PC-9 (cell line): ENCODE measurements around the gene VWA3B. TPM values are rescaled to one million over a fixed set of nuclear protein-coding genes. Genes with fewer than 3 reads are reported as not detected.

ENCODE experiments used
- BruUV-seq: library from RNA; stranded (reverse); fragments of 400-500 nt; replicated peaks from 2 replicates; lab custom pipeline; 2021; lab: Mats Ljungman, UMichigan
- CTCF ChIA-PET: fragments of 300-600 bp; sonication (Branson Sonifier 250); formaldehyde crosslinking; loops from one replicate; lab custom pipeline; 2022; ENCODE audit warnings: antibody characterized with exemption; lab: Charles Lee
- POLR2A ChIA-PET: fragments of 300-600 bp; sonication (Branson Sonifier 250); formaldehyde crosslinking; loops from one replicate; lab custom pipeline; 2022; ENCODE audit warnings: antibody characterized with exemption; ENCODE audit not compliant: unreplicated experiment; lab: Charles Lee
- DNase-seq, 2 experiments: peaks; one replicate each; pipeline versions ENCODE4 v3.0.0 to v3.0.0-alpha.2; 2015 to 2022; ENCODE audit warnings: mixed read lengths in 1 of 2
- H2AFZ ChIP-seq: fragments of 200-600 bp; sonication (generic); 2 replicates; pipeline ENCODE4 v1.8.1; 2017; ENCODE audit warnings: antibody characterized with exemption
- H3F3A ChIP-seq: fragments of 200-600 bp; sonication (generic); 2 replicates; pipeline ENCODE4 v1.8.1; 2017; ENCODE audit warnings: antibody characterized with exemption, mild to moderate bottlenecking, low read depth; ENCODE audit not compliant: insufficient read depth
- H3K27ac ChIP-seq: fragments of 200-600 bp; sonication (generic); 2 replicates; pipeline ENCODE4 v1.6.1; 2016; ENCODE audit warnings: mixed run types
- H3K27me3 ChIP-seq: fragments of 200-600 bp; sonication (generic); 2 replicates; pipeline ENCODE4 v1.6.1; 2016; ENCODE audit warnings: low read depth, mixed run types; ENCODE audit not compliant: insufficient read depth
- H3K36me3 ChIP-seq: fragments of 200-600 bp; sonication (generic); 2 replicates; pipeline ENCODE4 v1.6.1; 2016; ENCODE audit warnings: low read depth, mixed run types
- H3K4me1 ChIP-seq: fragments of 200-600 bp; sonication (generic); replicated peaks from 2 replicates; pipeline ENCODE4 v1.6.1; 2016; ENCODE audit warnings: mixed run types; ENCODE audit not compliant: insufficient read depth
- H3K4me2 ChIP-seq: fragments of 200-600 bp; sonication (generic); 2 replicates; pipeline ENCODE4 v1.6.1; 2017; ENCODE audit warnings: mixed run types
- H3K4me3 ChIP-seq: fragments of 200-600 bp; sonication (generic); 2 replicates; pipeline ENCODE4 v1.6.1; 2016; ENCODE audit warnings: mixed run types
- H3K79me2 ChIP-seq: fragments of 200-600 bp; sonication (generic); 2 replicates; pipeline ENCODE4 v1.6.1; 2017; ENCODE audit warnings: low read depth, mixed run types
- H3K9me2 ChIP-seq: fragments of 200-600 bp; sonication (generic); 2 replicates; pipeline ENCODE4 v1.8.1; 2017; ENCODE audit warnings: mild to moderate bottlenecking; ENCODE audit not compliant: insufficient read depth
- H3K9me3 ChIP-seq: fragments of 200-600 bp; sonication (generic); 2 replicates; pipeline ENCODE4 v1.8.1; 2016; ENCODE audit warnings: low read depth; ENCODE audit not compliant: insufficient read depth
- H4K20me1 ChIP-seq: fragments of 200-600 bp; sonication (generic); 2 replicates; pipeline ENCODE4 v1.8.1; 2017; ENCODE audit not compliant: insufficient read depth
- EZH2 ChIP-seq: fragments of 200-600 bp; sonication (generic); IDR thresholded peaks from 2 replicates; pipeline ENCODE4 v1.8.0; 2017; ENCODE audit warnings: antibody characterized with exemption, low read depth
- intact Hi-C: fragments of 100-400 bp; cut with micrococcal nuclease; formaldehyde crosslinking; loops from one replicate; pipeline ENCODE4 v1.10.0; 2022; ENCODE audit not compliant: unreplicated experiment
- total RNA-seq: library from RNA; stranded (reverse); gene quantifications from 2 replicates; pipeline ENCODE4 v1.2.3, GENCODE V29; 2021
- TF ChIP-seq, protein P1 (sequence below): fragments of 200-600 bp; sonication (generic); conservative IDR thresholded peaks from 2 replicates; pipeline ENCODE4 v1.6.1; 2017; ENCODE audit warnings: mixed run types, antibody characterized with exemption, mild to moderate bottlenecking, moderate library complexity

VWA3B gene
- total RNA-seq, 1 experiment from 2014 or later: not detected

DNA sequence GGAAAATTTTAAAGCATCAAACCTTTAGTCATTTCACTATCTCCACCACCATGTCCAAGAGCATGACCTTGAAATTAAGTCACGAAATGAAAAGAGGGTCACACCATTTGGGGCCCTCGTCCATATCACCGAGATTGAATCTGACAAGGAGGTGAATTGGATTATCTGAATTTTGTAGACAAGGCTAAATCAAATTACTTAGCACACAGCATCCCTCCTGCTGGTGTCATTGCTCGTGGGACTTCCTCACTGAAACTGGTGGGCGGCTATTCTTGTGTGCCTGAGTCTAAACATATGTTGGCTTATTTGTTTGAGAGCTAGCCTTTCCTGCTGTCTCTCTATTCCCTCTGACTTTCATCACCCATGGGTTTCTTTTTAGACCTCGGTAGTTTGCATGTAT, 194.6 kb downstream of the VWA3B start:
- intact Hi-C loops: no loop called here
- peaks cover 45% of the 10 kb centered on the region for H3K27me3 ChIP-seq

DNA sequence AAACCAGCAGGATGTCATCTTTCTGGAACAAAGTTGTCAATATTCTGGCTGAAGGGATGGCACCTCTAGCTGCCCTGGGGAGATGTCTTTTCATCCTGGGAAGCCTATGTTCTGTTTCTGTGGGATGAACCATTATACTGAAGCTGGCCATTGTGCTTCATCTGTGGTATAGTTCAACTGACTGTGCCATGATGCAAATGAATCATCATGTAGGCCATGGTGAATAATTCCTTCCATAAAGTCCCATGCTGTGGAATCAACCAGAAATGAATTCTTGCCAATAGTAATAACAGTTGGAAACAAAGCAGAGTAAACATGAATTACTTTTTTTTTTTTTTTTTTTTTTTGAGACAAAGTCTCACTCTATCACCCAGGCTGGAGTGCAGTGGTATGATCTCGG, 195.1 kb downstream of the VWA3B start:
- BruUV-seq: no TSS peak
- ChIA-PET POLR2A (no interaction called here), CTCF (no interaction called here)
- Histone ChIP-seq H3K4me2 (no peak overlapping the region), H3K9me2 (no peaks in the 10 kb centered on the region), H4K20me1 (no peaks in the 10 kb centered on the region), H3K4me3 (no peak overlapping the region), H2AFZ (no peak overlapping the region), H3K4me1 (0 out of 2 replicates have a peak, but pooled peaks cover 6% of the 10 kb centered on the region), H3K27ac (no peak overlapping the region), H3K9me3 (no peaks in the 10 kb centered on the region), H3K79me2 (no peaks in the 10 kb centered on the region), H3K36me3 (no peaks in the 10 kb centered on the region), H3F3A (no peaks in the 10 kb centered on the region; the same call in 1 of the 2 replicates), H3K27me3 (peaks cover 47% of the 10 kb centered on the region)
- TF ChIP-seq, protein P1, sequence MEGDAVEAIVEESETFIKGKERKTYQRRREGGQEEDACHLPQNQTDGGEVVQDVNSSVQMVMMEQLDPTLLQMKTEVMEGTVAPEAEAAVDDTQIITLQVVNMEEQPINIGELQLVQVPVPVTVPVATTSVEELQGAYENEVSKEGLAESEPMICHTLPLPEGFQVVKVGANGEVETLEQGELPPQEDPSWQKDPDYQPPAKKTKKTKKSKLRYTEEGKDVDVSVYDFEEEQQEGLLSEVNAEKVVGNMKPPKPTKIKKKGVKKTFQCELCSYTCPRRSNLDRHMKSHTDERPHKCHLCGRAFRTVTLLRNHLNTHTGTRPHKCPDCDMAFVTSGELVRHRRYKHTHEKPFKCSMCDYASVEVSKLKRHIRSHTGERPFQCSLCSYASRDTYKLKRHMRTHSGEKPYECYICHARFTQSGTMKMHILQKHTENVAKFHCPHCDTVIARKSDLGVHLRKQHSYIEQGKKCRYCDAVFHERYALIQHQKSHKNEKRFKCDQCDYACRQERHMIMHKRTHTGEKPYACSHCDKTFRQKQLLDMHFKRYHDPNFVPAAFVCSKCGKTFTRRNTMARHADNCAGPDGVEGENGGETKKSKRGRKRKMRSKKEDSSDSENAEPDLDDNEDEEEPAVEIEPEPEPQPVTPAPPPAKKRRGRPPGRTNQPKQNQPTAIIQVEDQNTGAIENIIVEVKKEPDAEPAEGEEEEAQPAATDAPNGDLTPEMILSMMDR: no peak
- TF ChIP-seq EZH2: no peak
- intact Hi-C loops: no loop called here
- DNase-seq: no peak

More for the DNA sequence above, 194.6 kb downstream of the VWA3B start:
- H3K9me3 ChIP-seq: no peaks in the 10 kb centered on the region
- TF ChIP-seq EZH2: no peak
- TF ChIP-seq, protein P1: no peak
- ChIA-PET POLR2A (no interaction called here), CTCF (no interaction called here)
- H2AFZ ChIP-seq: no peak overlapping the region
- H3K79me2 ChIP-seq: no peaks in the 10 kb centered on the region
- 0 out of 2 replicates have a peak, but pooled peaks cover 6% of the 10 kb centered on the region for H3K4me1 ChIP-seq
- H3K9me2 ChIP-seq: no peaks in the 10 kb centered on the region
- no peak overlapping the region for H3K4me3 ChIP-seq
- H3K27ac ChIP-seq: no peak overlapping the region
- H3K36me3 ChIP-seq: no peaks in the 10 kb centered on the region
- no peak for DNase-seq
- H4K20me1 ChIP-seq: no peaks in the 10 kb centered on the region
- H3K4me2 ChIP-seq: no peak overlapping the region
- no TSS peak for BruUV-seq
- H3F3A ChIP-seq: no peaks in the 10 kb centered on the region; the same call in 1 of the 2 replicates

DNA sequence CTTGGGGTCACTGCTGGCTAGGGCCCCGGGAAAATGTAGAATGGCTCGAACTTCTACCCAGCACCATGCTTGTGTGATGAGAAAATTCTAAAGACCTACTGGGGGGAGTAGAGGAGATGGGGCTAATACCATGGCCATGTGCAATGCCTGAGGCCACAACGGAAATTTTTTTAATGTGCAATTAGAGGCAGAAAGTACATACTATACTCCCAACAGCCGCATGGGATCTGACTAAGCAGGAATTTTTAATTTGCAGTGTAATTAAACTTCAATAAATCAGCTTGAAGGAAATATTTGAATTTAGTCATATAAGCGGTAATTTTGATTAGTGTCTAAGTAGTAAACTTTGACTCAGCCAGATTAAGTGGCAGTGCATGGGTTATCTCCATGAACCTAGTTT, 206.1 kb downstream of the VWA3B start:
- H3K9me2 ChIP-seq: no peaks in the 10 kb centered on the region
- peaks cover 32% of the 10 kb centered on the region; the same call in 1 of the 2 replicates for H3K27me3 ChIP-seq
- CTCF ChIA-PET: no interaction called here
- H3K79me2 ChIP-seq: no peaks in the 10 kb centered on the region
- no peaks in the 10 kb centered on the region for H4K20me1 ChIP-seq
- H3K4me2 ChIP-seq: no peak overlapping the region
- TF ChIP-seq EZH2: no peak
- TF ChIP-seq, protein P1: no peak
- no TSS peak for BruUV-seq
- POLR2A ChIA-PET: no interaction called here
- H3K4me1 ChIP-seq: no peaks in the 10 kb centered on the region; the same call in 1 of the 2 replicates
- H3K4me3 ChIP-seq: no peak overlapping the region
- intact Hi-C loops: no loop called here
- no peaks in the 10 kb centered on the region for H3K9me3 ChIP-seq
- H3K27ac ChIP-seq: no peak overlapping the region
- no peaks in the 10 kb centered on the region for H3F3A ChIP-seq
- no peak for DNase-seq
- no peak overlapping the region for H2AFZ ChIP-seq
- no peaks in the 10 kb centered on the region for H3K36me3 ChIP-seq
